ENCODE data around the gene KCNV2. TPM values are rescaled to one million over a fixed set of nuclear protein-coding genes. Genes with fewer than 3 reads are reported as not detected.

Gene KCNV2
- total and polyA plus RNA-seq, 2 of the 13 experiments (the other 11 are each of a cell fraction or from before 2014, with no cell fraction given) = not detected

DNA sequence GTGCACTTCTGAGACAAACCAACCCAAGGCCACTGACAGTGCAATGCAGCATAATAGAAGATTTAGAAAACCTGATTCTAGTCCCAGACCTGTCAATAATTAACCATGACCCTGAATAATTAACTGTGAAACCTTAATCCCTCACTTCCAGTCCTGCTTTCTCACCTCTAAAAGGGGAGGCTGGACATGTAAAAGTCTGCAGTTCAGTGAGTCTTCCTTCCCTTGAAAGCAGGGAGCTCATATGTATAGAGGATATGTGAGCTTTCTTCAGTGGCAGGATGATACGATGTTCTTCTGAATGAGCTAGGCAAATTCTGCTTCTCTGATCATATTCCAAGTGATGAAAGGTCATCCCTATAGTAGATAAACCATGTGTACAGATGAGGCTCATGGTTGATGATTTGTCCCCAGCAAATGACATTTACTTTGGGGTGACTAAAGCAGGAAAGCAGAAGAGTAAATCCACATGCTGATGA lies 2.9 kb downstream of the KCNV2 start (continued):
- TF ChIP-seq ZNF609 (CRISPR knock-in tag; IDR thresholded peaks at IDR 0.05; ENCODE audit: borderline replicate concordance) = peak; percentile 67; the same call in 1 of the 2 replicates

DNA sequence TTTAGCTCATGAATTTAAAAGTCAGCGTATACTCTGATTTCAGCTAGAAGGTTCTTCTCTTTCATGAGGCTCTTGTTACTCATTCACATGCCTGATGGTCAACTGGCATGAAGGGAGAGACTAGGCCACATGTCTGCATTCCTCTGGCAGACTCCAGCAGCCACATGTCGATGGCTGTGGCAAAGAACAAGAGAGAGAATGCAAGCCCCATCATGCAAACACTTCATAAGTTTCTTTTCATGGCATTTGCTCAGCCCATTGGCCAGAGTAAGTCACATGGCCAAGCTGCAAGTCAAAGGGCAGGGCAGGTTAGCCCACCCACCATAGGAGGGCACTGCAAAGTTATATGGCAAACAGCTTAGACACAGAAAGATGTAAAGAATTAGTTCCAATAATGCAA lies 5.4 kb downstream of the KCNV2 start:
- ATAC-seq (no peak), FAIRE-seq (no peak), DNase-seq (ENCODE audit: low spot score) (peak; percentile 7)
- no peaks in the 10 kb centered on the region for H3K36me3 ChIP-seq (replicated peaks in 1 of 2; ENCODE audit: control insufficient read depth in 1 of 2, insufficient read depth in 2 of 2, low read length in 2 of 2)
- H3K4me3 ChIP-seq (replicated peaks in 1 of 3; ENCODE audit: insufficient read depth in 1 of 3, low read depth in 2 of 3, low read length in 3 of 3) = no peak overlapping the region
- POLR2A ChIA-PET = no interaction called here
- intact Hi-C loops (cut with micrococcal nuclease; ENCODE audit: unreplicated experiment) (loop anchor here (10.0 kb wide), 1 partner anchor 588 kb away; no protein-coding TSS in a partner anchor), in situ Hi-C loops (cut with HindIII; ENCODE audit: extremely low pct_ligation_motif_present, low pct_unique_long_range_greater_than_20kb) (no loop called here)
- H3K79me2 ChIP-seq (ENCODE audit: insufficient read depth, low read length) = no peaks in the 10 kb centered on the region
- H3K4me2 ChIP-seq (ENCODE audit: low read depth, low read length) = no peak overlapping the region
- H3K27me3 ChIP-seq (ENCODE audit: control insufficient read depth in 1 of 2, insufficient read depth in 2 of 2, low read length in 2 of 2) = no peaks in the 10 kb centered on the region
- H3K27ac ChIP-seq (ENCODE audit: extremely low read length, insufficient read depth, low read length) = no peak overlapping the region
- H2AFZ ChIP-seq (ENCODE audit: low read length) = no peak overlapping the region
- no peak overlapping the region for H3K9ac ChIP-seq (ENCODE audit: insufficient read depth, low read depth, low read length)
- BruUV-seq (replicated peaks) = no TSS peak
- H4K20me1 ChIP-seq (ENCODE audit: insufficient read depth, low read length) = no peaks in the 10 kb centered on the region
- no peaks in the 10 kb centered on the region for H3K9me3 ChIP-seq (ENCODE audit: low read length)
- peaks cover 26% of the 10 kb centered on the region for H3K4me1 ChIP-seq (ENCODE audit: insufficient read depth, low read length)
- CTCF ChIA-PET (ENCODE audit: low intra/inter-chr PET ratio, low total read pairs) = no interaction called here
- WGBS (ENCODE audit: low lambda C conversion rate) = 79% methylated on average over 2 of the region's 2 CpGs
- TF ChIP-seq LCORL (IDR thresholded peaks at IDR 0.05) (no peak), LCORL (CRISPR knock-in tag; IDR thresholded peaks at IDR 0.05) (no peak), ZC3H4 (CRISPR knock-in tag; IDR thresholded peaks at IDR 0.05; ENCODE audit: borderline replicate concordance) (no peak), RERE (CRISPR knock-in tag; IDR thresholded peaks at IDR 0.05; ENCODE audit: low read depth) (no peak), CEBPB (IDR thresholded peaks at IDR 0.05; ENCODE audit: borderline replicate concordance, low read depth, low read length) (no peak), CCDC6 (CRISPR knock-in tag; IDR thresholded peaks at IDR 0.05) (no peak), MYC (CRISPR knock-in tag; IDR thresholded peaks at IDR 0.05; ENCODE audit: borderline replicate concordance) (no peak), TFE3 (CRISPR knock-in tag; IDR thresholded peaks at IDR 0.05) (no peak), ZNF709 (CRISPR knock-in tag; IDR thresholded peaks at IDR 0.05) (no peak), ZNF850 (CRISPR knock-in tag; conservative IDR thresholded peaks at IDR 0.05) (no peak), KDM3A (CRISPR knock-in tag; IDR thresholded peaks at IDR 0.05; ENCODE audit: low read depth) (no peak)
